Naive thymus-derived CD4-positive, alpha-beta T cell (primary cell): ENCODE measurements around the gene ZNF445. TPM values are rescaled to one million over a fixed set of nuclear protein-coding genes. Genes with fewer than 3 reads are reported as not detected.
"Not testable (repeated sequence)": the region's sequence is repeated elsewhere in the genome, so short reads cannot be mapped to it uniquely, and the experiment has no call there.

ENCODE experiments used
- ATAC-seq: fragments of 150-1000 bp; cut with Tn5 transposase; 2 replicates; pipeline ENCODE4 v1.10.0; 2021; ENCODE audit warnings: mild to moderate bottlenecking, moderate library complexity
- CTCF ChIA-PET: fragments of 350-600 bp; sonication (Branson Sonifier 250); formaldehyde crosslinking; loops from one replicate; lab custom pipeline; 2021; ENCODE audit warnings: antibody characterized with exemption; lab: Charles Lee
- POLR2A ChIA-PET: fragments of 350-600 bp; sonication (Branson Sonifier 250); formaldehyde crosslinking; loops from one replicate; lab custom pipeline; 2021; ENCODE audit warnings: antibody characterized with exemption, inconsistent platforms; lab: Charles Lee
- DNase-seq, 9 donors: peaks; one replicate each; pipeline versions ENCODE4 v3.0.0 to v3.0.0-alpha.2; 2020 to 2022; ENCODE audit warnings: mixed read lengths in 1 of 9
- H3K27ac ChIP-seq: one replicate; pipeline ENCODE4 v1.7.0; 2013; ENCODE audit warnings: mild to moderate bottlenecking, low read depth, low read length, moderate library complexity
- H3K27me3 ChIP-seq, 2 donors: one replicate each; pipeline ENCODE4 v1.7.0; 2013; ENCODE audit warnings: low read length in 2 of 2, mild to moderate bottlenecking in 2 of 2, moderate library complexity in 2 of 2; ENCODE audit not compliant: control insufficient read depth in 2 of 2, insufficient read depth in 2 of 2
- H3K36me3 ChIP-seq, 3 experiments: 1 replicate in 2 of 3; 2 replicates in 1 of 3; pipeline ENCODE4 v1.7.0; 2013; ENCODE audit warnings: low read length in 3 of 3, mild to moderate bottlenecking in 3 of 3, moderate library complexity in 1 of 3; ENCODE audit not compliant: insufficient read depth in 3 of 3, control insufficient read depth in 2 of 3
- H3K4me1 ChIP-seq, 2 donors: one replicate each; pipeline ENCODE4 v1.7.0; 2013; ENCODE audit warnings: low read length in 2 of 2, mild to moderate bottlenecking in 2 of 2, moderate library complexity in 1 of 2; ENCODE audit not compliant: control insufficient read depth in 2 of 2, insufficient read depth in 2 of 2
- H3K4me3 ChIP-seq: 2 replicates; pipeline ENCODE4 v1.7.0; 2013; ENCODE audit warnings: mild to moderate bottlenecking, low read length
- H3K9me3 ChIP-seq, 3 experiments: 1 replicate in 2 of 3; 2 replicates in 1 of 3; pipeline ENCODE4 v1.7.0; 2013; ENCODE audit warnings: low read length in 3 of 3; ENCODE audit not compliant: control insufficient read depth in 2 of 3
- H3K27ac Mint-ChIP-seq, 9 donors: one replicate each; pipeline ENCODE4 v1.8.0; 2020 to 2022; ENCODE audit warnings: mixed read lengths in 9 of 9, mild to moderate bottlenecking in 8 of 9, moderate library complexity in 5 of 9, inconsistent platforms in 2 of 9
- H3K27me3 Mint-ChIP-seq, 5 donors: one replicate each; pipeline ENCODE4 v1.8.0; 2021 to 2022; ENCODE audit warnings: mixed read lengths in 5 of 5, mild to moderate bottlenecking in 1 of 5
- H3K36me3 Mint-ChIP-seq, 5 donors: one replicate each; pipeline ENCODE4 v1.8.0; 2020 to 2022; ENCODE audit warnings: mixed read lengths in 5 of 5, mild to moderate bottlenecking in 3 of 5, inconsistent platforms in 1 of 5
- H3K4me1 Mint-ChIP-seq, 7 donors: one replicate each; pipeline ENCODE4 v1.8.0; 2020 to 2022; ENCODE audit warnings: mixed read lengths in 7 of 7, mild to moderate bottlenecking in 3 of 7, inconsistent platforms in 1 of 7
- H3K4me3 Mint-ChIP-seq, 10 donors: one replicate each; pipeline ENCODE4 v1.8.0; 2020 to 2022; ENCODE audit warnings: mild to moderate bottlenecking in 10 of 10, mixed read lengths in 10 of 10, moderate library complexity in 6 of 10, inconsistent platforms in 2 of 10
- H3K9me3 Mint-ChIP-seq, 11 donors: one replicate each; pipeline ENCODE4 v1.8.0; 2020 to 2022; ENCODE audit warnings: mixed read lengths in 11 of 11, mild to moderate bottlenecking in 4 of 11, inconsistent platforms in 1 of 11, moderate library complexity in 1 of 11
- intact Hi-C, 2 donors: fragments of 100-400 bp; cut with micrococcal nuclease; formaldehyde crosslinking; loops; one replicate each; pipeline ENCODE4 v1.15.1; 2023
- polyA plus RNA-seq, 2 donors: library from polyadenylated mRNA; unstranded; fragments of 300-500 nt; fragmentation: Illumina TruSeq; gene quantifications; one replicate each; pipeline ENCODE4 v1.2.3, GENCODE V29; 2021
- total RNA-seq, 6 experiments: library from RNA in 5 of 6; stranded (reverse) in 5 of 6; gene quantifications; 1 replicate in 5 of 6; 2 replicates in 1 of 6; pipeline ENCODE4 v1.2.3 and lab custom pipeline; 2021 to 2026

The ZNF445 gene
- total and polyA plus RNA-seq, 7 experiments from 2014 or later, result 5.1 to 37.6 (median 17.3) TPM

GRCh38 chr3:44419116-44419922 lies 58.2 kb downstream of the ZNF445 start:
- Histone ChIP-seq H3K27ac (no peak overlapping the region), H3K4me3 (no peak overlapping the region), H3K4me1 (no peaks in the 10 kb centered on the region), H3K36me3 (no peaks in the 10 kb centered on the region), H3K27me3 (no peaks in the 10 kb centered on the region), H3K9me3 (no peaks in the 10 kb centered on the region)
- Mint-ChIP-seq H3K9me3 (peaks cover 0 to 3% (median 0%) of the 10 kb centered on the region in 11 donors), H3K4me3 (no peak overlapping the region), H3K36me3 (peaks cover 0 to 9% (median 0%) of the 10 kb centered on the region in 5 donors), H3K27ac (no peak overlapping the region), H3K27me3 (peaks cover 0 to 6% (median 3%) of the 10 kb centered on the region in 5 donors), H3K4me1 (peaks cover 0 to 1% (median 0%) of the 10 kb centered on the region in 7 donors)
- ChIA-PET CTCF (no interaction called here), POLR2A (no interaction called here)
- intact Hi-C loops, result no loop called here
- no peak for ATAC-seq
- no peak for DNase-seq

- Mint-ChIP-seq H3K4me1 (peaks cover 0 to 1% (median 0%) of the 10 kb centered on the region in 7 donors), H3K4me3 (no peak overlapping the region), H3K36me3 (peaks cover 0 to 9% (median 0%) of the 10 kb centered on the region in 5 donors), H3K27ac (no peak overlapping the region), H3K9me3 (peaks cover 0 to 3% (median 0%) of the 10 kb centered on the region in 11 donors), H3K27me3 (peaks cover 0 to 6% (median 1%) of the 10 kb centered on the region in 5 donors)
- Histone ChIP-seq H3K4me1 (no peaks in the 10 kb centered on the region), H3K9me3 (no peaks in the 10 kb centered on the region), H3K4me3 (no peak overlapping the region), H3K36me3 (no peaks in the 10 kb centered on the region), H3K27me3 (no peaks in the 10 kb centered on the region), H3K27ac (no peak overlapping the region)
- DNase-seq (no peak), ATAC-seq (no peak)
- ChIA-PET CTCF (no interaction called here), POLR2A (no interaction called here)
- intact Hi-C loops, result no loop called here
These were observed 58.9 kb downstream of the ZNF445 start for GRCh38 chr3:44418549-44418948.

DNA sequence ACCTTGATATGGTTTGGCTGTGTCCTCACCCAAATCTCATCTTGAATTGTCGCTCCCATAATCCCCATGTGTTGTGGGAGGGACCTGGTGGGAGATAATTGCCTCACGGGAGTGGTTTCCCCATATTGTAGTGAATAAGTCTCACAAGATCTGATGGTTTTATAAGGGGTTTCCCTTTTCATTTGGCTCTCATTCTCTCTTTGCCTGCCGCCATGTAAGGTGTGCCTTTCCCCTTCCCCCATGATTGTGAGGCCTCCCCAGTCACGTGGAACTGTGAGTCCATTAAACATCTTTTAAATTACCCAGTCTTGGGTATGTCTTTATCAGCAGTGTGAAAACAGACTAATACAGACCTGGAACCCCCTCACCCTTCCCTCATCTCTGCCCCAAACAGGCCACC lies 59.4 kb downstream of the ZNF445 start:
- POLR2A ChIA-PET, H3K4me1 ChIP-seq, H3K27ac ChIP-seq, ATAC-seq, H3K27me3 ChIP-seq, intact Hi-C loops, H3K4me3 Mint-ChIP-seq, H3K9me3 ChIP-seq, H3K36me3 ChIP-seq, H3K4me3 ChIP-seq, H3K4me1 Mint-ChIP-seq, H3K27ac Mint-ChIP-seq, H3K27me3 Mint-ChIP-seq, CTCF ChIA-PET, H3K36me3 Mint-ChIP-seq, DNase-seq, H3K9me3 Mint-ChIP-seq: not testable (repeated sequence)

DNA sequence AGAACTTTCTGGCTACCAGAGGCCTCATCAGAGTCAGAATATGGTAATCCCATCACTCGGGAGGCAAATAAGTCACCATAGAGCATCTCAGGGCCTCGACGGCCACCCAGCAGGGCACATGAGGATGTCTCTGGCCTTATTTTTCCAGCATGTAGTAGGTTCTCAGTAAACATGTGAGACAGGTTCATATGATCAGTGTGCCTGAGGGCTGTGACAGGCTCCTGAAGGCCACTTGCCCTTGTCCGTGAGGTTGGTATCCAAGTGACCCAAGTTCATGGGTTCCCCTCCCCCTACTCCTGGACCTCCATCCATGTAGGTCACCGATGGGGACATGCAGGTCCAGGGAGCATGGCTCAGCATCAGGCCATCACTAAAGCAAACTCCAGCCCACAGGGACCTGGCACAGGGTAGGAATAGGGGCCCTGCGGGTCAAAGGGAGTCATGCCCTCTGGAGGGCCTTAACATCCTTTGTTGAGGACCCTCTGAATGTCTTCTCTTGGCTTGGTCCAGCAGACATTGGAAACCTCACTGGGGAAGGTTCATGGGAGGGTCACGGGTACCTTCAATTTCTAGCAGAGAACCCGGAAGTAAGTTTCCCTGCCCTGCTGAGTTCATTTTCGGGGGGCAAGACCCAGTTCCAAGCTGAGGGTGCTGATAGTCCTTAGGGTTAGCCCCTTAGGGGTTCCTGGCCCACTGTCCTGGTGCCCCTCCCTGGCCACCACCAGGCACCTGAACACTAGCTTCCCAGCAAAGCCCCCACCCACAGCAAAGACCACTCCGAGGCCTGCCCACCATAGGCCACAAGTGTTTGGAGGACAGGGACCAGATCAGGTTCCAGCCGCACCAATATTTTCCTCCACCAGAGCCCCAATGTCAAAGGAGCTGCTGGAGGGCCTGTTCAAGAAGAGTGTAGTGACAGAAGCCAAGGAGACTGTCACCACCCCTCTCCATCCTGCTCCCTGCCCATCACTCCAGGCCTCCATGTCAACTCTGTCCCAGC lies 61.1 kb downstream of the ZNF445 start:
- H3K9me3 Mint-ChIP-seq, result peaks cover 0 to 3% (median 0%) of the 10 kb centered on the region in 11 donors
- ChIA-PET CTCF (no interaction called here), POLR2A (no interaction called here)
- ATAC-seq, result no peak
- Histone ChIP-seq H3K4me1 (no peaks in the 10 kb centered on the region), H3K27me3 (no peaks in the 10 kb centered on the region), H3K27ac (no peak overlapping the region), H3K36me3 (no peaks in the 10 kb centered on the region), H3K9me3 (no peaks in the 10 kb centered on the region), H3K4me3 (no peak overlapping the region)
- peaks cover 0 to 1% (median 0%) of the 10 kb centered on the region in 7 donors for H3K4me1 Mint-ChIP-seq
- no peak for DNase-seq
- intact Hi-C loops, result no loop called here
- H3K27me3 Mint-ChIP-seq, result peaks cover 0 to 6% (median 0%) of the 10 kb centered on the region in 5 donors
- H3K4me3 Mint-ChIP-seq, result no peak overlapping the region
- H3K36me3 Mint-ChIP-seq, result peaks cover 0 to 9% (median 0%) of the 10 kb centered on the region in 5 donors
- no peak overlapping the region for H3K27ac Mint-ChIP-seq

GRCh38 chr3:44415421-44415820 lies 62.0 kb downstream of the ZNF445 start:
- intact Hi-C loops, result no loop called here
- CTCF ChIA-PET, result no interaction called here
- Histone ChIP-seq H3K9me3 (no peaks in the 10 kb centered on the region), H3K4me3 (no peak overlapping the region), H3K36me3 (no peaks in the 10 kb centered on the region), H3K27me3 (no peaks in the 10 kb centered on the region), H3K27ac (no peak overlapping the region), H3K4me1 (no peaks in the 10 kb centered on the region)
- Mint-ChIP-seq H3K27ac (no peak overlapping the region), H3K4me3 (no peak overlapping the region), H3K36me3 (peaks cover 0 to 9% (median 0%) of the 10 kb centered on the region in 5 donors), H3K4me1 (peaks cover 0 to 1% (median 0%) of the 10 kb centered on the region in 7 donors), H3K9me3 (peaks cover 0 to 3% (median 0%) of the 10 kb centered on the region in 11 donors), H3K27me3 (peaks cover 0 to 6% (median 0%) of the 10 kb centered on the region in 5 donors)
- ATAC-seq (no peak), DNase-seq (no peak)
- POLR2A ChIA-PET, result no interaction called here

DNA sequence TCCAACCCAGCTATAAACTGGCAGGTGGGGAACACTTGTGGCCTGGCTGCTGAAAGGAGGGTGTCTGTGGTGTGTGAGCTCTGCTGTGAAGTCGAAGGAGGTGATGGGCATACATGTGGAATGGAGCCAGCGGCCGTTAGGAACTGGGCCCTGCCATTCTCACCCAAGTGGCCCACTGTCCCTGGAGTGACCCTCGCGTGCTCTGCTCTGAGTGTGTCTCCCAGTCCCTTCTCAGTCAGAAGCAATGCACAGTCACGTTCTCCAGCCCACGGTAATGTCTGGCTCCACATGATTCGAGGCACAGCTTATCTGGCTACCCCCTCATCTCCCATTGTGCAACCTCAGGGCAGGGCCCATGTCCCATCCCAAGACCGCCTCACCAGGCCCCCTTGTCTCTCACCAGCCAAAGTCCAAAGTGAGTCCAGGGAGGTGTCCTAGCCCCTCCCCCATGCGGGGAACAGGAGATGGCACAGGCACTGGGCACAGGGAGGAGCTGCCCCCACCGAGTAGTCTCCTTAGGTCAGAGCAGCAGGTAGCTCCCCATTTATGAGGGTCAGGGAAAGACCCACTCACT lies 62.9 kb downstream of the ZNF445 start:
- POLR2A ChIA-PET, result no interaction called here
- Histone ChIP-seq H3K27ac (no peak overlapping the region), H3K36me3 (no peaks in the 10 kb centered on the region), H3K27me3 (no peaks in the 10 kb centered on the region), H3K4me3 (no peak overlapping the region), H3K9me3 (no peaks in the 10 kb centered on the region), H3K4me1 (no peaks in the 10 kb centered on the region)
- intact Hi-C loops, result no loop called here
- Mint-ChIP-seq H3K27ac (no peak overlapping the region), H3K36me3 (peaks cover 0 to 9% (median 0%) of the 10 kb centered on the region in 5 donors), H3K9me3 (peaks cover 0 to 3% (median 0%) of the 10 kb centered on the region in 11 donors), H3K4me1 (peaks cover 0 to 1% (median 0%) of the 10 kb centered on the region in 7 donors), H3K27me3 (peaks cover 0 to 6% (median 0%) of the 10 kb centered on the region in 5 donors), H3K4me3 (no peak overlapping the region)
- CTCF ChIA-PET, result no interaction called here
- no peak for DNase-seq
- no peak for ATAC-seq
